NCI-H128 (cell line): ENCODE data around the gene RSPRY1.
A peak's percentile ranks its signal among the peaks of the same experiment; 100 is the strongest.

Experiments used
- DNase-seq: peaks from one replicate; lab custom pipeline; 2025; ENCODE audit not compliant: unreplicated experiment; lab: John Stamatoyannopoulos, UW

RSPRY1 gene

DNA sequence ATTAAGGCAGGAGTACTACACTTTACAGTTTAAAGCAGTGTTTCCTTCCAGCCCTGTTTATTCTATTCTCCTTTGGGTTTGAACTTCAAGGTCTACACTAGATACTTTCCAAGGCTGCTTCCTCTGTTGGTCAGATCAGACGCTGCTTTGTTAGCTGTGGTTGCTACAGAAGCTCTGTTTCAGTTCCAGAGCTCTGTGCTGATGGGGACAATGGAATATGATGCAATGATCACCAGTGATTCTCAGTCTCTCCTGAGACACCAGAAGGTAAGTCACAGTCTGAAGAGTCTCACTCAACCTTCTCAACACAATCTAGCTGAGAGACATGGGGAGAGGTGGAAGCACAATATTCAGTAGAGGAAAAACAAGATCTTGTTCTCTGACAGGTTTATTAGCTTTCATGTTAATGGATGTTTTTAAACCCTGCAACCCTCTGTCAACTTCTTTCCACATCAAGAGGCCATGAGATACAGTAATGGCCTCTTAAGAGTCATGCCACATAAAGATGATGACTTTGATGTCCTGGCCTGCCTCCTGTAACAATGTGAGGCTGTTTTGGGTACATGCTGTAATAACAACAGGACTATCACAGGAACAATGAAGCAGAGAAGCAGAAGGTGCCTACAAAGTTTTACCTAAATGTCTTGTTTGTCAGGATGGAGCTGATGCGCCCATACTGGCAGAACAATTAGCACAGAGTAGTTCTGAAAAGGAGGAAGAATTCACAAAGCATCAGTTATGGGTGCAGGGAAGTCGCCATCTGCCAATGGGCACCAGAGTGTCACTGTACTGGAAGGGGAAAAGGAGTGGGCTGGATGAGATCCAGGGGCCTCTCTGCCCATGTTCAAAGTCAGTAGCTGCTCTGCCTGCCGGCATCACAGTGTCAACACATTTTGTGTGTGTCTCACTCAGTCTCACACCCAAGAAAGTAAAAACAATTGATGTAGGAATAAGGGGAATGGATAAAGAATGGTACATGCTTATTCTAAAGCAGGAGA is 33.7 kb upstream of the RSPRY1 start:
- DNase-seq: peak; percentile 42

DNA sequence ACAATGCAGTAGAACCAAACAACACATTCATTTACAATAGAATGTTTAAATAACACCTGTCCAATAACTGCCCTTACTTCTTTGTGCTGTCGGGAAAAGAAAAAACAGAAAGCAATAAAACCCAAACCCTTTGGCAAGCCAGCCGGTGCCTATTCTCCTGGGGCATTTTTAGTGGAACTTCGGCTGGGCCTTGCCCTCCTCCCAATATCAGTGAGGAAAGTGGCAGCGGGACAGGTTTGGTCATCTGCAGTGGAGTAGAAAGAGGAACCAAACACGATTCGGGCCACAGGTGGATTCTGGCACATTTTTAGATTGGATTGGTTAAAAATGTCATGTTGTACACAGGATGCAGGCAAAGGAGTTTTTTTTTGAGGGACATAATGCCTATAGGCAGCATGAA is 32.3 kb upstream of the RSPRY1 start:
- DNase-seq: no peak

DNA sequence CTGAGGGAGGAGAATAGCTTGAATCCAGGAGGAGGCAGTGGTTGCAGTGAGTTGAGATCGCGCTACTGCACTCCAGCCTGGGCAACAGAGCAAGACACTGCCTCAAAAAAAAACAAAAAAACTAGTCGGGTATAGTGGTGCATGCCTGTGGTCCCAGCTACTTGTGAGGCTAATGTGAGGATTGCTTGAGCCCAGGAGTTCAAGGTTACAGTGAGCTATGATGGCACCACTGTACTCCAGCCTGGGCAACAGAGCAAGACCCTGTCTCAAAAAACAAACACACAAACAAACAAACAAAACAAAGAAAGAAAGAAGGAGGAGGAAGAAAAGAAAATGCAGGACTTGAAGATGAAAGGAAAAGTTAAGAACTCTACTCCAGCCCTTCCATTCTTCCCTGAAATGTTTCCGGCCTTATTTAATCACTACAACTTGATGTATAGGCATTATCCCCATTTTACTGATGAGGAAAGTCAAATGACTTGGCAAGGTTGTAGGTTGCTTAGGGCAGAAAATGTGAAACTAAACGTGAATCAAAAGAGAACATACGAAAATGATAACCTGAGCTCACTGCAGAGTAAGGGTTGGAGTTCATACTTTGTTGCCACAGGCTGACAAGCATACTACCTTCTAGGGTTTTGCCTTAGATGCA is 30.3 kb upstream of the RSPRY1 start:
- DNase-seq: no peak

DNA sequence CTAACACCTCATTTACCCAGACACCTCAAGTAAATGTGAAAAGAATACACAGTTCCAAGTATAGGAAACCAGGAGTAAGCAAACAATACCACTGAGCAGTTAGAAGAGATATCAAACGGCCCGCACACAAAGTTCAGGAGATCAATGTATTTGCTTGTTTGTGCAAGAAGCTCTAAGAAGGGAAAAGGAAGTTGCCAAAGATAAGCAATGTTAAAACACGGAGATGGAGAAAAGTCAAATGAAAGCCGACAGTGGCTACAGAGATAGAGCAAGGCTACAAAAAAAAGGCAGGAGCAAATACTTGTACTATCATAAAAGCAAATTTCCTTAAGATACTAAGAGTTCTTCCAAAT is 29.8 kb upstream of the RSPRY1 start:
- DNase-seq: no peak

DNA sequence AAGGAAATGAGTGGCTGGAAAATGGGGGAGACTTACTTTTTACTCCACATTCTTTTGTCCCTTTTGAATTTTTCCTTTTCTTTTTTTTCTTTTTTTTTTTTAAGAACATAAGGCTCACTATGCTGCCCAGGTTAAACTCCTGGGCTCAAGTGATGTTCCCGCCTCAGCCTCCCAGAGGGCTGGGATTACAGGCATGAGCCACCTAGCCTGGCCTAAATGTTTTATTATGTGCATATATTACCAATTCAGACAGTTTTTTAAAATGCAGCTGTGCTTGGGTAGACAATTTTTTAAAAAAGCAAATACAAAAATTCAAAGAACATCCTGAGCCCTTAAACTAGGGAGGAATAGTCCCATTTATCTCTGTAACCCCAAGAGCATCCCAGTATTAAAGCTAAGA is 28.6 kb upstream of the RSPRY1 start:
- no peak for DNase-seq

DNA sequence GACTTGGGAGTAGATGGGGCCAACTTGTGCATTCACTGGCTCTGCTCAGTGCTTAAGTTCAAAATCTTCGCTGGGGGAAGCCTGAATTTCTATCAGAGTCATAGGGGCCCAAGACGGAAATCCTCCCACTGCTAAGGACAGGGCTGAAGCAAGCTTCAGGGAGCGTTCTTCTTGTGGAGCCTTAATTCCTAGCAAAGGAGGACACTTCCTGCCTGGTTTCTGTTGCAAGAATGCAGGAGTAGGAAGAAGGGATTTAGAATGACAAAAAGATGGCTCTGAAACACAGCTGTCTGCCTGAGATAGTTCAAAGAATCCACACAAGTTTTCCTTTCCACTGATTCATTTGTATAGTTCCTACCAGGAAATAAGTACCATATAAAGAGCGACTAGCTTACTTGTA is 26.7 kb upstream of the RSPRY1 start:
- DNase-seq: no peak

DNA sequence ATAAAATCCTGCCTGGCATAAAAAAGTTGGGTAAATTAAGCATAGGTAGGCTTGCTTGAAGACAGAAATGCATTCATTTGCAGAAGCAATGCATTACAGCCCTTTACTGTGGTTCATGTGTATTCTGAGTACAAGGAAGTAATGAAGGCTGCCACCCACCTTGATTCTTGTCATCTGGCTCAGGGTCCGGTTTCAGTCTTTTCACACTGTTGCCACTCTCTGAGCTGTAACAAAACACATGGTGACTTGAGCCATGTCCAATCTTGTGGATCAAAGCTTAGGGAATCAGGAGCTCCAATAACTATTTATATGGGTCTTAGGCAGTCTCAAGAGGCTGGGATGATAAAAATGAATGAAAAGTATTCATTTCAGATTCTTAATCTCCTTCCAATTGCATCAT is 22.3 kb upstream of the RSPRY1 start:
- no peak for DNase-seq

DNA sequence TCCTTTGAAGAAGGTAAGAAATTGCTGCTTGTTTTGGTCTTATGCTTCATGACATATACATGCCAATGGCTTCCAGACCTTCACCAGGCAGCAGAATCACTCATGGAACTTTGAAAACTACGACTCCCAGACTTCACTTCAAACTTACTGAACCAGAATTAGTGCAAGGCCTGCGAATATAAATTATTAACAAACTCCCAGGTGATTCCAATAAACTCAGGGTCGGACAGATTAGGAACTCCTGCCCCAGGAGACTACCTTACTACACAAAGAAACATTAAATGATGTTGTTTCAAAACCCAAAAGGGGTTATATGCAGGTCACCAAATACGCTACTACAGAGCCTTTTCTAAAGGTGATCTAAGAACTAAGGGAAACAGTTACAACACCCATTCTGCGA is 20.6 kb upstream of the RSPRY1 start:
- DNase-seq: no peak

DNA sequence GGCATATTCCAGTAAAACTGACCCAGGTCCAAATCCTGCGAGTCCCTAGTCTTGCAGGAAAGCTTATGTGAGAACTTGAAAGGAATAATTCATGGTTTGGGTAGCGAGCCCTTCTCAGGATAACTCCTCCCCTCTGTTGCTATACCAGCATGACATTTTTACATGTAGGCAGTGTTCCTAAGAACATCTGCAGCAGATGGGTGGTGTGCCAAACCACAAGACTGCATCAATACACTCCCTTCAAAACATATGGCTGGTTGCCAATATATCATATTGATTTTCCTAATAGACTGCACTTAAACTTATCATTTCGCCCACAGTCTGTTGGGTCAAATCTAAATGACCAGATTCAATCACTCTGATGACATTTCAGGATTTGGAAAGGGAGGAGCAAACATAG is 20.2 kb upstream of the RSPRY1 start:
- no peak for DNase-seq

DNA sequence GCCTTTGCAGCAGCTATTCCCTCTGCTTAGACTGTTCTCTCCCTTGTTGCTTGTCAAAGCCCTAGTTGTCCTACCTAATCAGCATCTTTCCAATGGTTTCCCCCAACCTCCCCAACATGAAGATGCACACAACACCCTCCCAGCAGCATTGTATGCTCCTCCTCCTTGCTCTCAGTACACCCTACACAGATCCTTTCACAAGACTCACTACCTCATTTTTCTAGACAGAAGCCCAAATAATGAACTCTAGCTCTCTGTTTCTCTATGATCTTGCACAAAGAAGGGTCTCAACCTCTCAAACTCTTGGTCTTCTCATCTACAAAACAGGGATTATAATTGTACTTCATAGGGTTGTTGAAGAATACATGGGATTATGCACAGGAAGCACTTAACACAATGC is 19.7 kb upstream of the RSPRY1 start:
- no peak for DNase-seq

DNA sequence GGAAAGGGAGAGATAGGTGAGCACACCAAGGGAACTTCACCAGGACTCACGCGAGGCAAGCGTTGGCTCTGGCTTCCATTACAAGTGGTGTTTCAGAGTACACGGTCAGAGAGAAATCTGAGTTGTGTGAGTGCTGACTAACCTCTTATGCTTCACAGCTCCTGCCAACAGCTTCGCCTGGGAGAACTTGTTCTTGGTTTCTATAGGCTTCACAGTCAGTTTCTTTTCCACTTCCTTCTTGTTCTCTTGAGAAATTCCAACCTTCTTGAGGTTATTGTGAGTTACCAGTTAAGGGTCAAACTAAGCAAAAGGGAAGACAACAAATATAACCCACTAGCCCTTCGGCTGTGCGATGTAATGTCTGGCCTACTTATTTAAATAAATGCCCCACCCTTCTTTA is 19.2 kb upstream of the RSPRY1 start:
- no peak for DNase-seq

DNA sequence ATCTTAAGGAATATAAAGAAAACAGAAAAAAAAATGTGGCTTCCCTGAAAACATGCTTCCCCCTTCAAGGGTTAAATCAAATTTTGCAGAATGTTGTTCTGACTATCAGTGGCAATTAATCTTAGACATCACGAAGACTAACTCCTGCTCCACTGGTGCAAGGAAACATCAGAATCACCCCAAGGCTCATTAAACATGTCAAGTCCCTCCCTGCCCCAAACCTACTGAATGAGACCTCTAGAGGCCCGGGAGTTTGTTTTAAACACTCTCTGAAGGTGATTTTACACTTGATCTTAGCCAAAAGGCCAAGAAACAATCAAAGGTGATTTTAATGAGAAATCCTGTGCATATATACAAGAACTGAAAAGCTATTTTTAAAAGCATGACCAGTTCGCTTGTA is 18.6 kb upstream of the RSPRY1 start:
- no peak for DNase-seq

DNA sequence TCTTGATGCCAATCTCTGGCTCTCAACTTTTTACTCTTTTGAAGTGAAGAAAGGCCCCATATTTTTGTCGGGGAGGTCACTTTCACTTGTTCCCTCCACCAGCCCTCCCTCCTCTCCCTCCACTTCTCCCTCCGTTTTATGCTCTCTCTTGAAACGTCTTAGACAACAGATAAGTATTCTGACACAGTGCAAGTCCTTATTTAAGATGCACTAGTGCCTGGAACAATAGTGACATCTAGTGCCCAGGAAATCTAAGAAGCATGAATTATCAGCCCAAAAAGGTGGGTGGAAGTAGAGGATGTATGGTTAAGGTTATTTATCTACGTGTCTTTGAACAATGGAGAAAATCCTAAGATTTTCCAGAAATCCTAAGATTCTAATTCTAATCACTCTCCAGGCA is 18.2 kb upstream of the RSPRY1 start:
- no peak for DNase-seq

DNA sequence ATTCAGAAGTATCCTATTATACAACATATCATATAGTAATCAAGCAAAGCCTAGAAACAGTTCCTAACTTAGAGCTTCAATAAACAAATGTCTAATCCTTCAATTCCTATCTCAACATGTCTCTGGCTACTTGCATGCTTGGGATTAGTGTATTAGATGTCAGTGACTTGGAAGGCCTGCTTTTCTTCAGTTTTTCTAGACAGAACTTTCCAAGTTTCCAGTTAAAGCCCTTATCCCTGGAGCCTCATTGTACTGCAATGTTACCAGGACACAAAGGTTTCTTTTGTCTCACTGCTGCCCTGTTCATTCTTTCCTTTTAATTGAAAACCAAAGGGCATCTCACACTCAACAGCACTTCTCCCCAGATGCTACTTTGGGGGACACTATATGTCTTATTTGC is 16.8 kb upstream of the RSPRY1 start:
- DNase-seq: no peak

DNA sequence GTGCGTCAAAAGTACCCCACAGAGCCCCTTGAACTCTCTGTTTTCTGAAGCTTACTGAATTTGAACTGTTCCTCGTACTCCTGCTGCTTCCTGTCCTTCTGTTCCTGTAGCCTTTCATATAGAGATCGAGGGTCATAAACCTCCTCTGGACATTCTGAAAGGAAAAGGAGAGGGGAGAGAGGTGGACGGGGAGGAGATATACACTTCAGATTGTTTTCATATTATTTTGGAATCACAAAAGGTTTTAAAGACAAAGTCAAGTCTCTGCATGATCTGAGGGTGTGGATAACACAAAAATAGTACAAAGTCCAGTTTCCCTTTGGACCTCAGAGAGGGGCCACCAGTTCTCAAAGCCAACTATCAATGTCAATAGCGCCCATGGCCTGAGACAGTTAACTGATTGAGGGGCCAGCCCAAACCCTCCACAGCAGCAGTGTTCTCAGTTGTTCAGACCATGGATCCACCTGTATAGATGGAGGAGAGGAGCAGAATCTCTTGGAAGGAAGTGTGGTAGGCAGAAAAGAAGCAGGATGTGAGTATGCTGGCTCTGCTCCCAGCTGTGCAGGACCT is 13.3 kb upstream of the RSPRY1 start:
- DNase-seq: no peak

DNA sequence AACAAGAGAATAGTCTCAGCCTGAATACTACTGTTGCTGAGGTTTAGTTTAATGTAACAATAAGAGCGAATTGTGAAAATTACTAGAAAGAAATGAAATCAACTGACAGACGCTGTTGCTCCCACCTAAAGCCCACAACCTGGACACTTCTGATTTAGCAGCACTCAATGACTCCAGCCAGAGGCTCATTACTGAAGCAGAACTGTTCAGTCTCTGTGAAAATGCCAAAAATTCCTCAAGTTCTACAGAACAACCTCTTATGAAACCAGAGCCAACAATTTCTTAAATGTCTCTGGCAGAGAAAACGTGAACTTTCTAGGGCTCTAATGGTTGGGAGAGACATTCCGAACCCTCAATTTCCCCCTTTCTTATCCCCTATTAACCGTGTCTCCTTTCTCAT is 10.2 kb upstream of the RSPRY1 start:
- no peak for DNase-seq

DNA sequence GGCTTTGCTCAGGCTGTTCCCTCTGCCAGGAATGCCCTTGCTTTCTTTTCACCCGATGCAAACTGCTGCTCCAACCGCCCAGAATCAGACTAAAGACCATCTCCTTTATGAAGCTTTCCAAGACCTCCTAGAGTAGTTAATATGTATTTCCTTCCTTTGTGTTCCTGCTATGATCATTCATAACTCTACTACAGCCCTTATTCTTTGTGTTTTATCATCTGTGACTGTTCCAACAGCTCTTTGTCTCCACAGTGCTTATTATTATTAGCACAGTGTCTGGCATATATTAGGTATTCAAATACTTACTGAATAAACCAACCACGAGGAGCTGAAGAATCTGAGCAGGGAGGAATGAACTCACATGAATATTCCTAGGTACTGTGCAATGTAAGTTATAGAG is 7.9 kb upstream of the RSPRY1 start:
- no peak for DNase-seq

DNA sequence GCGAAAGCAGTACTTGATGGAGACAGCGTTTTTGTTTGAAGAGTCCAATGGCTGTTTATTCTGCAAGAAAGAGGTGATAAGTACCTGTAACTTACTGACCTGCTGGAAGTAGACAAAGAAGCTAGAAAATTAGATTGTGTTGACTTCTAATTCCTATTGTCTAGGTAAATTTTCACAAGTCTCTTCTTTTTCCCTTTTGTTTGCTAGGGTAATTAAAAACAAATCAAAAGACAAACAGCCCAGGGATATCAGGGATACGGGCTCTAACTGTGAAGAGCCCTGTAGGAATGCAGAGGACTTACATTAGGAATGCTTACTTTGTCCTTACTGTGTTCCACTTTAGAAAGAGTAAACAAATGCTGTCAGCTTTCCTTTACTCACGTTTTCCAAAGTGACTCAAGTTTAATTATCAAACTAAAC is 7.3 kb upstream of the RSPRY1 start:
- DNase-seq: no peak

DNA sequence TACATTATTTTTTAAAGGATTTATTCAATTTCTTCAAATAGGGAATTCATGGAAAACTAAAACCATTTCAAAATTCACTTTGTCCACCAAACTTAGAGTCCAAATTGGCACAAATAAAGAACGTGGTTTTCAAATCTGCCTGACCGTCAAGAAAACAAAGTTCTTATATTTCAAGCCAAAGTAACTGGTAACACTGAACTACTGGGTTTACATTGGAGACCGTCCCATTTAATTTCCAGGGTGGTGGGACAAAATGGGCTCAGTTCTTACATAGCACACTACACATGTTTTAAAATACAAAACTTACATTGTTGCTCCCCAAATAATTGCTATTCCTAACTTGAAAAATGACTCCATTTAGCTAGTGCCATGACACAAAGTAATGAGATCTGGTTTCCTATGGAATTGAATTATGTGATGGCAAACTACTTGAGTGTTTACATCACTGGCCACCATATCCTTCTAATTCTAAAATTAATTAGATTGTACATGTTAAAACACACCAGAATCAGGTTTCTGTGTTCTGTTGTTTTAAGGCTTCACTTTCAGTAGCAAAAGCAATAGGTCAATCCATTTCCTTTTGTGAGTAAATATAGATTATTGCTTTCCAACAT is 6.8 kb upstream of the RSPRY1 start:
- DNase-seq: no peak

DNA sequence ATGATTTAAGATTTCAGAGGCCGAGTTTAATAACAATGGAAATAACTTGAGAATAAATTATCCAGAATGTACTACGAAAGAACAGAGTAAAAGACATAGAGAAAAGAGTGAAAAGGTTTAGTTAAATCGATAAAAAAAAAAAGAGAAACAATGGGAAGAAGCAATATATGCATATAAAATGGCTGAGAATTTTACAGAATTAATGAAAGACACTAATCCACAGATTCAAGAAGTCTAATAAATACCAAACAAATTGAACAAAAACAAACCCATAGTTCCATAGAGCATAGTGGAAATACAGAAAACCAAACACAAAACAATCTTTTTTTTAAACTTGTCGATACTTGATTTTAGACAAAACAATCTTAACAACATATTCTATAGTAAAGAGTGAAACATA is 2.0 kb upstream of the RSPRY1 start:
- DNase-seq: no peak

DNA sequence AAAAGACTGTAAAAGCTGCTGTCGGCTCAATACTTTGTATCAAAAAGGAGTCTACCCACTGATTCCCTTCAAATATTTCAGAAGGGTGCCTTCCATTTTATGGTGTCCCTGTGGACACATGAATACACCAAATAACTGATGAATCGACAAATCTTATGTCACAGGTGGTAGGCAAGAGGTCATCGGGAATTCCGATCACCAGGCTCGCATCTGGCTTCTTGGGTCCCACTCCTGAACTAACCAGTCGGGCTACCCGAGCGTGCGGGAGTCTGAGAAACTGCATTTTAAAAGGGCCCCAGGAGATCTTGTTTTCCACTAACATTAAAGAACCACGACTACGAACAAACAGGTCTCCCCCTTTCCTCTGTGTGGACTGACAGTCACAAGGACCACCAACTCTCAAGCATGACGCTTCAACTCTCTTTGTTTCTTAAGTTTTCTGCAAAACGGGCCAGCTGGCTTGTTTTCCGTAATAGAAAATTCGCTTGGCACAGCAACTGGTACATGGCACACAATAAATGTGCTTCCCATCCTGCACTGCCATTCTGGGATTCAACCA is 1.2 kb upstream of the RSPRY1 start:
- DNase-seq: no peak
